Measurements from ENCODE around the gene GAB2.
A peak's percentile ranks its signal among the peaks of the same experiment; 100 is the strongest.

Gene GAB2

GRCh38 chr11:78292109-78292803 is 125.4 kb downstream of the GAB2 start:
- Histone ChIP-seq H3K36me3 (ENCODE audit: insufficient read depth, low read length) (peaks cover 21% of the 10 kb centered on the region), H3K4me1 (ENCODE audit: insufficient read depth, low read length) (peaks cover 94% of the 10 kb centered on the region), H3K27ac (ENCODE audit: low read length) (peak overlapping the region; percentile 95), H2AFZ (ENCODE audit: low read depth, low read length) (no peak overlapping the region), H3K9ac (ENCODE audit: low read depth, low read length) (peak overlapping the region; percentile 64), H3K4me3 (ENCODE audit: low read depth in 1 of 2, low read length in 2 of 2) (peak overlapping the region in 1 of 2 experiments; percentile 21; a peak in 1 of 4 replicates), H3K4me2 (ENCODE audit: insufficient read depth, low read length) (peak overlapping the region; percentile 47), H3K9me3 (ENCODE audit: insufficient read depth, low read length, severe bottlenecking) (no peaks in the 10 kb centered on the region), H4K20me1 (ENCODE audit: insufficient read depth, low read length) (no peaks in the 10 kb centered on the region), H3K79me2 (ENCODE audit: insufficient read depth, low read length) (peaks cover 72% of the 10 kb centered on the region), H3K27me3 (ENCODE audit: insufficient read depth, low read length, poor library complexity) (no peaks in the 10 kb centered on the region)
- TF ChIP-seq EZH2 (IDR thresholded peaks at IDR 0.05; ENCODE audit: borderline replicate concordance, low read depth, low read length, severe bottlenecking): no peak
- no peak for TF ChIP-seq CTCF (IDR thresholded peaks at IDR 0.05; ENCODE audit: borderline replicate concordance, extremely low read depth, low read length, poor library complexity, severe bottlenecking)
- peak; percentile 71 for ATAC-seq (ENCODE audit: insufficient read depth, low read depth)
- DNase-seq: peak; percentile 87

GRCh38 chr11:78291503-78292108 is 126.0 kb downstream of the GAB2 start:
- DNase-seq: peak; percentile 82
- H3K4me1 ChIP-seq (ENCODE audit: insufficient read depth, low read length): peaks cover 95% of the 10 kb centered on the region
- TF ChIP-seq EZH2 (IDR thresholded peaks at IDR 0.05; ENCODE audit: borderline replicate concordance, low read depth, low read length, severe bottlenecking) (no peak), CTCF (IDR thresholded peaks at IDR 0.05; ENCODE audit: borderline replicate concordance, extremely low read depth, low read length, poor library complexity, severe bottlenecking) (no peak)
- peak overlapping the region; percentile 16 for H3K4me2 ChIP-seq (ENCODE audit: insufficient read depth, low read length)
- peaks cover 72% of the 10 kb centered on the region for H3K79me2 ChIP-seq (ENCODE audit: insufficient read depth, low read length)
- no peak overlapping the region for H2AFZ ChIP-seq (ENCODE audit: low read depth, low read length)
- peak overlapping the region in 1 of 2 experiments; percentile 1; a peak in 1 of 4 replicates for H3K4me3 ChIP-seq (ENCODE audit: low read depth in 1 of 2, low read length in 2 of 2)
- no peaks in the 10 kb centered on the region for H4K20me1 ChIP-seq (ENCODE audit: insufficient read depth, low read length)
- ATAC-seq (ENCODE audit: insufficient read depth, low read depth): peak; percentile 47
- H3K27ac ChIP-seq (ENCODE audit: low read length): peak overlapping the region; percentile 95
- peaks cover 17% of the 10 kb centered on the region for H3K36me3 ChIP-seq (ENCODE audit: insufficient read depth, low read length)
- no peaks in the 10 kb centered on the region for H3K27me3 ChIP-seq (ENCODE audit: insufficient read depth, low read length, poor library complexity)
- H3K9me3 ChIP-seq (ENCODE audit: insufficient read depth, low read length, severe bottlenecking): no peaks in the 10 kb centered on the region
- peak overlapping the region; percentile 64 for H3K9ac ChIP-seq (ENCODE audit: low read depth, low read length)

- Histone ChIP-seq H3K9ac (ENCODE audit: low read depth, low read length) (peak overlapping the region; percentile 64), H3K4me2 (ENCODE audit: insufficient read depth, low read length) (peak overlapping the region; percentile 35)
- ATAC-seq (ENCODE audit: insufficient read depth, low read depth): peak; percentile 72
Measured at GRCh38 chr11:78290293-78291176, 127.1 kb downstream of the GAB2 start.

More at GRCh38 chr11:78290293-78291176, 127.1 kb downstream of the GAB2 start:
- H3K79me2 ChIP-seq (ENCODE audit: insufficient read depth, low read length): peaks cover 72% of the 10 kb centered on the region
- H3K4me3 ChIP-seq (ENCODE audit: low read depth in 1 of 2, low read length in 2 of 2): peak overlapping the region in 1 of 2 experiments; percentile 21; a peak in 1 of 4 replicates
- H2AFZ ChIP-seq (ENCODE audit: low read depth, low read length): no peak overlapping the region
- H4K20me1 ChIP-seq (ENCODE audit: insufficient read depth, low read length): no peaks in the 10 kb centered on the region
- H3K4me1 ChIP-seq (ENCODE audit: insufficient read depth, low read length): peaks cover 95% of the 10 kb centered on the region
- H3K27ac ChIP-seq (ENCODE audit: low read length): peak overlapping the region; percentile 95
- H3K36me3 ChIP-seq (ENCODE audit: insufficient read depth, low read length): peaks cover 9% of the 10 kb centered on the region
- DNase-seq: peak; percentile 80
- TF ChIP-seq EZH2 (IDR thresholded peaks at IDR 0.05; ENCODE audit: borderline replicate concordance, low read depth, low read length, severe bottlenecking) (no peak), CTCF (IDR thresholded peaks at IDR 0.05; ENCODE audit: borderline replicate concordance, extremely low read depth, low read length, poor library complexity, severe bottlenecking) (peak; percentile 31)
- no peaks in the 10 kb centered on the region for H3K27me3 ChIP-seq (ENCODE audit: insufficient read depth, low read length, poor library complexity)
- H3K9me3 ChIP-seq (ENCODE audit: insufficient read depth, low read length, severe bottlenecking): no peaks in the 10 kb centered on the region

Measured in DND-41 (cell line).